Measurements from ENCODE around the gene TMC2.

Gene TMC2

GRCh38 chr20:2578475-2579192, 42.3 kb downstream of the TMC2 start:
- DNase-seq, result no peak

- DNase-seq, result no peak
Observed at GRCh38 chr20:2585811-2586210, 49.4 kb downstream of the TMC2 start.

GRCh38 chr20:2593756-2594155, 57.4 kb downstream of the TMC2 start:
- DNase-seq, result no peak

- DNase-seq, result no peak
Observed at GRCh38 chr20:2595076-2595475, 58.7 kb downstream of the TMC2 start.

GRCh38 chr20:2596673-2597279, 60.4 kb downstream of the TMC2 start:
- DNase-seq, result no peak

GRCh38 chr20:2599288-2600006, 63.1 kb downstream of the TMC2 start:
- DNase-seq, result no peak

- DNase-seq, result no peak
Observed at GRCh38 chr20:2602046-2602735, 65.8 kb downstream of the TMC2 start.

DNA sequence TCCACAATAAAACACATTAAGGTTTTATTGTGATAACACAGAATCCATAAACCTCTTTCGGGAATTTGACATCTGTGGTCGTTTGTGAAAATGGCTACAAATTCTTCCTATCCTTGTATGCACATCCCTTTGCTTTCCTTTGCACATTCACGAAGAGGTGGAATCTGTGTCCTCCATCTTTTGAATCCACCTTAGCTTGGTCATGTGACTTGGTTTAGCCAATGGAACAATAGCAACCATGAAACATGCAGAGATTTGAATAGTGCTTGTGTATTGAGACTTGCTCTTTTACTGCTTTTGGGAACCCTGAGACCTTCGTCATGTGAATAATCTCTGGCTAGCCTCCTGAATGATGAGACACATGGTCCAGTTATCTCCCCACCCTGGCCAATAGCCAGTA, 66.4 kb downstream of the TMC2 start:
- DNase-seq, result no peak

- DNase-seq, result no peak
Observed at GRCh38 chr20:2603816-2604505, 67.6 kb downstream of the TMC2 start.

- no peak for DNase-seq
Observed at GRCh38 chr20:2604506-2604835, 68.1 kb downstream of the TMC2 start.

- no peak for DNase-seq
Observed at GRCh38 chr20:2606507-2607006, 70.2 kb downstream of the TMC2 start.

- no peak for DNase-seq
Observed at GRCh38 chr20:2610326-2610725, 74.0 kb downstream of the TMC2 start.

- DNase-seq, result no peak
Observed at GRCh38 chr20:2610941-2611720, 74.8 kb downstream of the TMC2 start.

DNA sequence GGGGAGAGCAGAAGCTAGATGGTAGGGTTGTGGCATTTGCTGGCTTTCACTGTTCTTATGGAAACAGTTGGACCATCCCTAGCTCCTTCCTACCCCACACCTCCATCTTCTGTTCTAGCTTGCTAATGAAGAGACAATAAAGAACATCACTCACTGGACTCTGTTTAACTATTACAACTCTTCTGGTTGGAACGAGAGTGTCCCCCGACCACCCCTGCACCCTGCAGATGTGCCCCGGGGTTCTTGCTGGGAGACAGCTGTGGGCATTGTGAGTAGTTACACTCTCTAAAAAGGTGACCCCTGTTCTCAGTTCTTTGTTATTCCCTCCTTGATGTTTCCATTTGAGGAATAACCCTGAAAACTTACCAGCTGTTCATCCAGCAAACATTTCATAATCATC, 75.7 kb downstream of the TMC2 start:
- DNase-seq, result no peak

DNA sequence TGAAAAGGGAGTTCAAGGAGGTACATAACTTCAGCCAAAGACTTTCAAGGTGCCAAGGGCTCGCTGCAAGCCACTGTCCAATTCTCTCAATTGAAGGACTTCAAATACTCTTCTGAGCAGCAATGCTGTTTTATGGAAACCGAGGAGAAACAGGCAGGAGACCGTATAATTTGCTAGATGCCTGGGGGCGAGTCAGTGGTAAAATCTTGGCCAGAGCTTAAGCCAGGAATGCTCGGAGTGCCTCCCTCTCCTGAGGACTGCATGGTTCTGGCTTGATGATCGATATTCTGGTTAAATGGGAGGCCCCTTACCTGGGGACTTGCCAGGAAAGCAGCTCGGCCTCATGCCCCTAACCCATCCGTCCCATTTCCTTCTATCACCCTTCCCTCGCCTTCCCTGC, 80.3 kb downstream of the TMC2 start:
- DNase-seq, result no peak

GRCh38 chr20:2617099-2617714, 80.8 kb downstream of the TMC2 start:
- DNase-seq, result no peak

DNA sequence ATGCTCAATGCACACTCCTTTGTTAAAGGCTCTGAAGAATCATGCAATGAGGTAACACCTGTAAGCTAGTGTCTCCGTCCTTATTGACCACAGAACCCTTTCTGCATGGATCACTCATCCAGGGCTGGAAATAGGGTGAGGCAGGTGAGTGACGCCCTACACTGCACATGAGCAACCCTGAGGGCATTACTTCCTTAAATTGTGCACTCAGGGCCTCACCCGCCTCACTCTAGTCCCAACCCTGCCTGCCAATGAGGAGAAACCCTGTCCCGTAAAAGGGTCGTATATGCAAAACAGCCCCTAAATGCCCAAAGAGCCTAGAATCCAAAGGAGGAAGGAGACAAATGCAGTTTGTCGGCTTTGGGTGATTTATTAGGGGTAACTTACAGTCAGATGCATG, 82.4 kb downstream of the TMC2 start:
- no peak for DNase-seq

DNA sequence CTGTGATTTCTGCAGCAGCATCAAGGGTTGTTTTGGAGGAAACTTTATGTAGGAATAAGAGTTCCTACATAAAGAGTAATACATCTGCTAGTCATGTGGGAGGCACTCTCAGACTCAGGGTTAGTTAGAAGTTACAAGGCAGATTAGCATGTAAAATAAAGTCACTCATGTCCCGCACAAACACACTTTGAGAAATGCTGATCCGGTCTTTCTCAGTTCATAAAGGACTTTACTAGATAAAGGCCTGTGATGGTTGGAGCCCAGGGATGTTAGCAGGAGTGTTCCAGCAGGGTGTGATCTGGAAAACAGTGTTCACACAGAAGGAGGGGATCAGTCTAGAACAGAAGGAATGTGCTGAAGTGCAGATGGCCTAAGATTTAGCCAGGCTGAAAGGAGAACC, 83.0 kb downstream of the TMC2 start:
- no peak for DNase-seq

GRCh38 chr20:2619961-2620595, 83.7 kb downstream of the TMC2 start:
- DNase-seq, result no peak

GRCh38 chr20:2624190-2624589, 87.8 kb downstream of the TMC2 start:
- DNase-seq, result no peak

DNA sequence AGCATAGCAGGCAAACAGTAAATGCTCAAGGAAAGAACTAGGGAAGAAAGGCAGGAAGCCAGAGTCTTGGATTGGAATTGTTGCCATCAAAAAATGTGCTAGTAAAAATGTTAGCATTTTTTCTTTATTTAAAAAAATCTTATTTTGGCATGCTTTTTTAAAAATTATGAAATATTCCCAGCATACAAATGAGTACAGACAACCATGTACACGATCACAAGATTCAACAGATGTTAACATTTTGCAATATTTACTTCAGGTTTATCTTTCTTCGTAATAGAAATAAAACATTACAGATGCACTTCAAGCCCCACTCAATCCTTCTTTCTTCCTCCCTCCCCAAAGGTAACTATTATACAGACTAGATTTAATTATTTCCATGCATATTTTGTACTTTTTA, 88.7 kb downstream of the TMC2 start:
- no peak for DNase-seq
